Measurements from ENCODE around the gene STRAP. TPM values are rescaled to one million over a fixed set of nuclear protein-coding genes. Genes with fewer than 3 reads are reported as not detected.

Gene STRAP, protein sequence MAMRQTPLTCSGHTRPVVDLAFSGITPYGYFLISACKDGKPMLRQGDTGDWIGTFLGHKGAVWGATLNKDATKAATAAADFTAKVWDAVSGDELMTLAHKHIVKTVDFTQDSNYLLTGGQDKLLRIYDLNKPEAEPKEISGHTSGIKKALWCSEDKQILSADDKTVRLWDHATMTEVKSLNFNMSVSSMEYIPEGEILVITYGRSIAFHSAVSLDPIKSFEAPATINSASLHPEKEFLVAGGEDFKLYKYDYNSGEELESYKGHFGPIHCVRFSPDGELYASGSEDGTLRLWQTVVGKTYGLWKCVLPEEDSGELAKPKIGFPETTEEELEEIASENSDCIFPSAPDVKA
- 100 to 1,000 TPM; 101 to 109 TPM for total RNA-seq

DNA sequence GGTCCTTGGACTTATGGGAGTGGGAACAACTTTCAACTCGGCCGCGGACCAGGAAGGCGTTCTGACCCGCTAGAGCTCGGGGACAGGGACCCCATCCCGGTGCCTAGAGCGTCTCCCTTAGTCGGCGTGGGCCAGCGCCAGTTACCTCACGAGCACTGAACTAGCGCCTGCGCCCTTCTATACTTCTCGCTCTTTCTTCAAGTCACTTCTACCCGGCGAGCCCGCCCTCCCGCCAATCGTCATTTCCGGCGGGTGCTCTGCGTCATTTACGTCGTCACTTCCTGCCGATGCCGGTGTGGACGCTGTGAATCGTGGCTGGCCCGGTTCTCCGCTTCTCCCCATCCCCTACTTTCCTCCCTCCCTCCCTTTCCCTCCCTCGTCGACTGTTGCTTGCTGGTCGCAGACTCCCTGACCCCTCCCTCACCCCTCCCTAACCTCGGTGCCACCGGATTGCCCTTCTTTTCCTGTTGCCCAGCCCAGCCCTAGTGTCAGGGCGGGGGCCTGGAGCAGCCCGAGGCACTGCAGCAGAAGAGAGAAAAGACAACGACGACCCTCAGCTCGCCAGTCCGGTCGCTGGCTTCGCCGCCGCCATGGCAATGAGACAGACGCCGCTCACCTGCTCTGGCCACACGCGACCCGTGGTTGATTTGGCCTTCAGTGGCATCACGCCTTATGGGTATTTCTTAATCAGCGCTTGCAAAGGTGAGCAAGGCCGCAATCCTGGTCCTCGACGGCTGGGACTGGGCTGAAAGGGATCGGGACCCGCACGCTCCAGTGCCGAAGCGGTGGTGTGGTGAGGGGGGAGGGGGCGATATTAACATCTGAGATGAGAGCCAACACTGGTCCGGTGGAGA, at the start of gene STRAP:
Gene STRAP, plus strand, starts transcription at position 270 of the 854 bp plus-strand sequence. Its CDS starts 321 bp downstream, at position 591.
- Mint-ChIP-seq H3K27ac (peak within 1 kb of the TSS; percentile 96 to 98), H3K4me3 (peak within 1 kb of the TSS; percentile 82), H3K27me3 (peaks cover 0 to under 1% of the 10 kb centered on the region in 2 donors), H3K4me1 (ENCODE audit: low read depth in 2 of 2) (peaks cover 39 to 40% of the 10 kb centered on the region in 2 donors), H3K36me3 (peaks cover 21% of the 10 kb centered on the region), H3K9me3 (no peaks in the 10 kb centered on the region)
- peak; percentile 97 to 98 for ATAC-seq
- peak; percentile 97 for DNase-seq (ENCODE audit: low spot score)

DNA sequence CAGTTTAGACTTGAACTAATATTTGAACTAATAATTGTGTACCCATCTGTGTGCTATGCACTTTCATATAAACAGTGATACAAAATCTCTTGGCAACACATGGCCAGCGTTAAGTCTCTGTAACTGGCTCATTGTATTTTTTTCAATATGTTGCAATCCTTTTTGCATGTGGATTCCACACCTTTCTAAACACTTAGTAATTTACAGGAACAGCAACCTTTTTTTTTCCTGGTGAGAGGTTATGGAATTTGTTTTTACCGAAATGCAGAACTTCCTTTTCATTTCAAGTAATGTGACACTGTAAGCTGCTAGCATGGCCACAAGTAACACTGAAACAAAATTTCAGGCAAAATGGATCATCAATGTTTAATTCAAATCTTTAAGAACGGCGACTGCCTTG, 47.6 kb upstream of the STRAP start:
- ATAC-seq (peak; percentile 59 to 63), DNase-seq (ENCODE audit: low spot score) (no peak)
- peaks cover 0 to 4% of the 10 kb centered on the region in 2 donors for H3K4me1 Mint-ChIP-seq (ENCODE audit: low read depth in 2 of 2)
- peak overlapping the region in 1 of 2 donors; percentile 46 for H3K27ac Mint-ChIP-seq
- H3K4me3 Mint-ChIP-seq = no peak overlapping the region
- H3K36me3 Mint-ChIP-seq = no peaks in the 10 kb centered on the region
- no peaks in the 10 kb centered on the region for H3K9me3 Mint-ChIP-seq
- H3K27me3 Mint-ChIP-seq = peaks cover 29 to 49% of the 10 kb centered on the region in 2 donors

DNA sequence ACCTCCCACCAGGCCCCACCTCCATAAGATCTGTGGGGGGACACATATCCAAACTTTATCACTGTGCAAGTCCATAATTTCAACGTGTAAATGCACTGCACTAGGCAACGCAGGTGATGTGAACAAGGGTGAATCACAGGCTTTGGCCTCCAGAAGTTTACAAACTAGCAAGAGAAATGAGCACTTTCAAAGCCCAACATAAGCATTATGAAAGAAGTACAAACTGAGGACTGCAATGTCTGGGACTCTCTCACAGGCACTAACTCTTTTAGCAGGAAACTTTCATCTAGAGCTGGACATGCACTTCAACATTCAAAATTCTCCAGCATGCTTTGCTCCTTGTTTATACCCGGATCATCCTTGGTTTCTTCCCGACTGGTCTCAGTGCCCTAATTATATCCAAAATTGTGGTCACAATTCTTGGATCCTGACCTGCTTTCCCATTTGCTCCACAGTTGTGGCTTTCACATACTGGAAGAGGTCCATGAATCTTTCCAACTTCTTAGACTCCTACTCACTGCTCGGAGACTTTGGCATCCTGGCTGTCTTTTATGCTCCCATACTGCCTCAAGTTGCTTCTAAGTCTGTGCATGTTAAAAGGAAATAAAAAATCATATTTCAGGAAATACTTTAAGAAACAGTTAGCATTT, 44.9 kb upstream of the STRAP start:
- Mint-ChIP-seq H3K27ac (no peak overlapping the region), H3K9me3 (no peaks in the 10 kb centered on the region), H3K36me3 (no peaks in the 10 kb centered on the region), H3K4me3 (no peak overlapping the region), H3K4me1 (ENCODE audit: low read depth in 2 of 2) (peaks cover 0 to 4% of the 10 kb centered on the region in 2 donors), H3K27me3 (peaks cover 22 to 37% of the 10 kb centered on the region in 2 donors)
- DNase-seq (ENCODE audit: low spot score) (no peak), ATAC-seq (no peak)

DNA sequence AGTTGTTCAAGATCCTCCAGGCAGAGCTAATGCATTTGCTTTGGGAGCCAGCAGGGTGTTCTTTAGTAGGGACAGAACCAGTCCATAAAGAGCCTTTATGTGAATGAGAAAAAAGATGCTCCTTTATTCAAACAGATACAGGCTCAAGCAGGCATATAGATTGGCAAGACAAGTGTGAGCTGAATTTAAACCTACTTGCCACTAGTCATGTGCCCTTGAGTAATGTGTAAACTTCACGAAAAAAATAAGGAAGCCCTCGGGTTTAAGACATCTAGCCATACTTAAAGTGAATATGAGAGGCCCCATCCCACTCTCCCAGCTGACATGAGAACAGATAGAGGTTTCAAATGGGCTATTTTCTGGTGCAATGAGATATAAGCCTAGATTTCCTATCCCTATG, 43.1 kb upstream of the STRAP start:
- no peaks in the 10 kb centered on the region for H3K9me3 Mint-ChIP-seq
- H3K27ac Mint-ChIP-seq = no peak overlapping the region
- ATAC-seq = no peak
- no peak for DNase-seq (ENCODE audit: low spot score)
- no peaks in the 10 kb centered on the region for H3K4me1 Mint-ChIP-seq (ENCODE audit: low read depth in 2 of 2)
- H3K27me3 Mint-ChIP-seq = peaks cover 20 to 31% of the 10 kb centered on the region in 2 donors
- H3K36me3 Mint-ChIP-seq = no peaks in the 10 kb centered on the region
- no peak overlapping the region for H3K4me3 Mint-ChIP-seq

DNA sequence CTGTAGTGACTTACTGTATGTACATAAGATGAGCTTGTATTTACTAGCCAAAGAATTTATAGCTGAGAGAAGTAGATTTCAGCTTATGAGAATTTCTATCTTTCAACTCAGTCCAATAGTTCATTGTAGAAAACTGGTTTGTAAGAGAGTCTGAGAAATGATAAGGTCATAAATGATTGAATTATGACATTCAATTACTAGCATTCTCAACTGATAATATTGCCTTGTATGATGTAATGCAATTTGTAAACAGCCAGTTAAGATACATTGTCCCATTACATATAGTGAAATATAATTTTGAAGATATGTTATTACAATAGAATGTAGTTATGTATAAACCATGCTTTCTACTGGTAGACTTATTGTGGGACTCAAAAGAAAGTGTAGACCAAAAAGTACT, 42.5 kb upstream of the STRAP start:
- ATAC-seq (no peak), DNase-seq (ENCODE audit: low spot score) (no peak)
- H3K4me1 Mint-ChIP-seq (ENCODE audit: low read depth in 2 of 2) = no peaks in the 10 kb centered on the region
- no peaks in the 10 kb centered on the region for H3K9me3 Mint-ChIP-seq
- H3K27ac Mint-ChIP-seq = no peak overlapping the region
- H3K4me3 Mint-ChIP-seq = no peak overlapping the region
- H3K36me3 Mint-ChIP-seq = no peaks in the 10 kb centered on the region
- peaks cover 23 to 37% of the 10 kb centered on the region in 2 donors for H3K27me3 Mint-ChIP-seq

DNA sequence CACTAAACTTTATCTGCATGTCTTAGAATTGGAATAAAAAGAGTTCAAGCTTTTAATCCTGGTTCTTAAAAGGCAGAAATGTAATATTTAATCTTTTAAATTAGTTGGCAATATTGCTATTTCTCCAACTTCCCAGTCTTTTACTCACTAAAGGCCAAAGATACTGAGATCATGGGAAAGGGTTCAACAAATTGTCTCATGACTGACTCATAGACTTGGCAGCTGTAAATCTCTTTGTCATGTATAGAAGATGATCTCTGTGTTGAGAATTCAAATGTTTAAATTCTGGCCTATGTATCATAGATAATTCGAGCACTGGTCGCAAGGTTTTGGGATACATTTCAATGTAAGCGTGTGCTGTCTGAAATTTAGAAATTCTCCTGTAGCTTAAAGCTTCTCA, 40.1 kb upstream of the STRAP start:
- H3K4me3 Mint-ChIP-seq = no peak overlapping the region
- no peaks in the 10 kb centered on the region for H3K4me1 Mint-ChIP-seq (ENCODE audit: low read depth in 2 of 2)
- H3K36me3 Mint-ChIP-seq = no peaks in the 10 kb centered on the region
- DNase-seq (ENCODE audit: low spot score) (no peak), ATAC-seq (no peak)
- H3K9me3 Mint-ChIP-seq = no peaks in the 10 kb centered on the region
- peaks cover 24 to 44% of the 10 kb centered on the region in 2 donors for H3K27me3 Mint-ChIP-seq
- no peak overlapping the region for H3K27ac Mint-ChIP-seq

DNA sequence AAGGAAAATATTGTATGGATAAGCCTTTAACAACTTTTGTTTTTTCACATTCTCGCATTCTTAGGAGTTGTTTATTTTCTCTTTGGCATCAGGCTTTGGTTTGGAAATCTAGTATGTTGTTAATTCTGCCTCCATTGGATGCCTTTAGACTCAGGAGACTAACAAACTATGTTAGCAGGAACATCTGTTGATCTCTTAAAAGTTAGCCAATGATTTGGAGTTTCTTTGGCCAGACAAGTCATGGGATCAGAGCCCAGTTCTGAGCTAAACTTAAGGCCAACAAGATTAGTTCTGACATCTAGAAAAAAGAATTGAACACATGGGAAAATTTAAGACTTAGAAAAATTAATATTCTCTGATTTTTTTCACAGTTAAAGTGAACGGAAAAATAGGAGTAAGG, 35.3 kb upstream of the STRAP start:
- no peak for ATAC-seq
- no peak overlapping the region for H3K27ac Mint-ChIP-seq
- no peaks in the 10 kb centered on the region for H3K36me3 Mint-ChIP-seq
- DNase-seq (ENCODE audit: low spot score) = no peak
- H3K4me1 Mint-ChIP-seq (ENCODE audit: low read depth in 2 of 2) = no peaks in the 10 kb centered on the region
- H3K9me3 Mint-ChIP-seq = no peaks in the 10 kb centered on the region
- H3K4me3 Mint-ChIP-seq = no peak overlapping the region
- H3K27me3 Mint-ChIP-seq = peaks cover 12 to 31% of the 10 kb centered on the region in 2 donors

DNA sequence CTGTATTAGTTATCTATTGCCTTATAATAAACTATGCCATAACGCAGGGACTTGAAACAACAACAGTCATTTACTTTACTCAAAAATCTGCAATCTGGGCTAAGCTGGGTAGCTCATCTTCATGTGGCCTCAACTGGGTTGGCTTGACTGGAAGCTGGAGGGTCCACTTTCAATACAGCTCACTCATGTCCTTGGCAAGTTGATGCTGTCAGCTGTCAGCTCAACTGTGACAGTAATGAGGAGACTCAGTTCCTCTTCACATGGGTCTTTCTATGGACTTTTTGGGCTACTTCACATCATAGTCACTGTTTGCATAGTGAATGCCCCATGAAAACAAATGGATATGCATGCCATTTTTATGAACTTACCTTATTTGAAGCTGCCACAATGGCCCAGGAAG, 33.6 kb upstream of the STRAP start:
- no peak overlapping the region for H3K27ac Mint-ChIP-seq

DNA sequence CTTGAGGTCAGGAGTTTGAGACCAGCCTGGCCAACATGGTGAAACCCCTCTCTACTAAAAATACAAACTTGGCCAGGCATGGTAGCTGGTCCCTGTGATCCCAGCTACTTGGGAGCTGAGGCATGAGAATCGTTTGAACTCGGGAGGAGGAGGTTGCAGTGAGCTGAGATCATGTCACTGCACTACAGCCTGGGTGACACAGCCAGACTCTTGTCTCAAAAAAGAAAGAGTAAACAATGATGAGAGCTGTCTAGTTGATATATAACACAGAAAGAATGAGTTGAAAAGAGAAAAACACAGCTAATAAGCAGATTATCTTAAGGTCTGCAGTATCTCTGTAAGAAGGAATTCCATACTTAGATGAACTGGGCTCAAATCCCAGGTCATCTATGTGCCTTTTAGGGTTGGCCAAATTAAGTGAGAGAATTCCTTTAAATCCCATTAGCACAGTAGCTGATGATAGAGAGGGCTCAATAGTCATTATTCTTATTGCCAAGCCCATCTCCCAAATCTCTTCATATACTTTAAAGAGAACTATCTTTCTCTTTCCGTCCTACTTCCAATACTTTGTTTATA, 31.1 kb upstream of the STRAP start:
- H3K9me3 Mint-ChIP-seq = no peaks in the 10 kb centered on the region
- no peak overlapping the region for H3K27ac Mint-ChIP-seq
- H3K27me3 Mint-ChIP-seq = peaks cover 7 to 20% of the 10 kb centered on the region in 2 donors
- ATAC-seq = no peak
- no peaks in the 10 kb centered on the region for H3K36me3 Mint-ChIP-seq
- DNase-seq (ENCODE audit: low spot score) = no peak
- H3K4me3 Mint-ChIP-seq = no peak overlapping the region
- no peaks in the 10 kb centered on the region for H3K4me1 Mint-ChIP-seq (ENCODE audit: low read depth in 2 of 2)

More for the DNA sequence above, 33.6 kb upstream of the STRAP start:
- peaks cover 15 to 34% of the 10 kb centered on the region in 2 donors for H3K27me3 Mint-ChIP-seq
- no peaks in the 10 kb centered on the region for H3K36me3 Mint-ChIP-seq
- no peak for ATAC-seq
- no peaks in the 10 kb centered on the region for H3K4me1 Mint-ChIP-seq (ENCODE audit: low read depth in 2 of 2)
- H3K4me3 Mint-ChIP-seq = no peak overlapping the region
- no peak for DNase-seq (ENCODE audit: low spot score)
- H3K9me3 Mint-ChIP-seq = no peaks in the 10 kb centered on the region

DNA sequence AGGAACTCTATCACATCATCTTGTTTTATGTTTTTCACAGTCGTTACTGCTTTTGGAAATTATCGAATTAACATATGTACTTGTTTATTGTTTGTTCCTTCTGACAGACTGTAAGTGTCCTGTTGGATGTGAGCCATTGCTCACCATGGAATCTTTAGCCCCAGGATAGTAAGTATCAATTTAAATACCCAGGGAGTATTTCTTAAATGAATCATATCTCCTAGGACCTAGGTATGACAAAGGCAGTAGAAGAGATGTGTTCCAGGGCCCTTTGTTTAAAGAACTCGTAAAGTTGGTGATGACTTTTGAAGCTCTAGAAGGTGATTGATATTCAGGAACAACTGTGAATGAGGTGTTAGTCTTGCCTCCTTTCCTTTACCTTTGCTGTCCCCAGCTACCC, 30.3 kb upstream of the STRAP start:
- Mint-ChIP-seq H3K9me3 (no peaks in the 10 kb centered on the region), H3K36me3 (no peaks in the 10 kb centered on the region), H3K27me3 (peaks cover 7 to 20% of the 10 kb centered on the region in 2 donors), H3K27ac (no peak overlapping the region), H3K4me1 (ENCODE audit: low read depth in 2 of 2) (no peaks in the 10 kb centered on the region), H3K4me3 (no peak overlapping the region)
- ATAC-seq (no peak), DNase-seq (ENCODE audit: low spot score) (no peak)

DNA sequence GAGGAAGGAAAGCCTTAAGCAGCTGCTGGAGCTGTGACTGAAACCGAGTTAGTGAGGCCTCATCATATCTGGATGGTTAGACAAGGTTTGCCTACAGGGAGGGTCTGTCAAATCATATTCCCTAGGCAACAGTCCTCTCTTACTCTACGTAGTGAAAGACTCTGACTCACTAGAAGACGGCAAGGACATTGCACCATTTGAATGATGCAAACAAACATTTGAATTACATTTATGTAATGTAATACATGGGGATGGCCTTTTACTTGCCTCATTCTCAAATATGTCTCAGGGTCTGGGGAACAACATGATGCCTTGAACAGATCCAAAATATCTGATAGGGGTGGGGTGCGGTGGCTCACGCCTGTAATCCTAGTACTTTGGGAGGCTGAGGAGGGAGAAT, 29.8 kb upstream of the STRAP start:
- H3K4me1 Mint-ChIP-seq (ENCODE audit: low read depth in 2 of 2) = no peaks in the 10 kb centered on the region
- no peak overlapping the region for H3K27ac Mint-ChIP-seq
- ATAC-seq (no peak), DNase-seq (ENCODE audit: low spot score) (no peak)
- H3K27me3 Mint-ChIP-seq = peaks cover 7 to 19% of the 10 kb centered on the region in 2 donors
- H3K9me3 Mint-ChIP-seq = no peaks in the 10 kb centered on the region
- no peaks in the 10 kb centered on the region for H3K36me3 Mint-ChIP-seq
- no peak overlapping the region for H3K4me3 Mint-ChIP-seq

DNA sequence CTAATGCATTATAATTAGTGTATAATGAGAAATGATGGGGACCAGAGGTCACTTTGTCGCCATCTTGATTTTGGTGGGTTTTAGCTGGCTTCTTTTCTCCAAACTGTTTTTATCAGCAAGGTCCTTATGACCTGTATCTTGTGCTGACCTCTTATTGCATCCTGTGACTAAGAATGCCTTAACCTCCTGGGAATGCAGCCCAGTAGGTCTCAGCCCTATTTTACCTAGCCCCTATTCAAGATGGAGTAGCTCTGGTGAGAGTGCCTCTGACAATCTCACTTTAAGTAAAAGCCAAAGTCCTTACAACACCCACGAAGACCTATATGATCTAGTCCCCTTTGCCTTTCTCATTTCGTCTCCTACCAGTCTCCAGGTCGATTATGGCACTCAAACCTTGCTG, 28.3 kb upstream of the STRAP start:
- peaks cover 19 to 22% of the 10 kb centered on the region in 2 donors for H3K27me3 Mint-ChIP-seq
- no peak for ATAC-seq

DNA sequence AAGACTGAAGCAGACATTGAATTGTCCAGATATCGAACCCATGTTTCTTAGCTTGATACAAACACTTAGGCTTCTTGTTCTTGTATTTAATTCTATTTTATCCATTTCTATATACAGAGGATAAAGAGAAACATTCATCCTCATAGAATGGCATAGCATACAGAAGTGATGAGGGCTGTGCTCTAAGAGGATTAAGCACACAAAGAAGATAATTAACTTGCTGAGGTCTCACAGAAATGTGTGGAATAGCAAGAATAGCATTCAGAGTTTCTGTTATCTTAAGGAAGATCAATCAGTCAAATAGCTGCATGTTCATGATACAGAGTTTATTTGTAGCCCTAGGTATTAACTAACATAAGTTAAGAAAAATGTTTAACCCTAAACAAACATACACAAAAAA, 27.3 kb upstream of the STRAP start:
- Mint-ChIP-seq H3K4me3 (no peak overlapping the region), H3K4me1 (ENCODE audit: low read depth in 2 of 2) (no peaks in the 10 kb centered on the region), H3K9me3 (no peaks in the 10 kb centered on the region), H3K27me3 (peaks cover 22 to 29% of the 10 kb centered on the region in 2 donors), H3K27ac (no peak overlapping the region), H3K36me3 (no peaks in the 10 kb centered on the region)
- ATAC-seq (no peak), DNase-seq (ENCODE audit: low spot score) (no peak)

More for the DNA sequence above, 28.3 kb upstream of the STRAP start:
- Mint-ChIP-seq H3K4me1 (ENCODE audit: low read depth in 2 of 2) (no peaks in the 10 kb centered on the region), H3K9me3 (no peaks in the 10 kb centered on the region), H3K36me3 (no peaks in the 10 kb centered on the region), H3K27ac (no peak overlapping the region), H3K4me3 (no peak overlapping the region)
- no peak for DNase-seq (ENCODE audit: low spot score)
